GM19397 (cell line): Measurements from ENCODE around the gene CACNA1C.

Experiments used
- ATAC-seq: cut with Tn5 transposase; IDR thresholded peaks from one replicate; pipeline ENCODE4 v1.9.1; 2021; ENCODE audit warnings: mild to moderate bottlenecking, moderate library complexity; ENCODE audit not compliant: unreplicated experiment

Gene CACNA1C

GRCh38 chr12:2353281-2353680, 300.5 kb downstream of the CACNA1C start:
- no peak for ATAC-seq

DNA sequence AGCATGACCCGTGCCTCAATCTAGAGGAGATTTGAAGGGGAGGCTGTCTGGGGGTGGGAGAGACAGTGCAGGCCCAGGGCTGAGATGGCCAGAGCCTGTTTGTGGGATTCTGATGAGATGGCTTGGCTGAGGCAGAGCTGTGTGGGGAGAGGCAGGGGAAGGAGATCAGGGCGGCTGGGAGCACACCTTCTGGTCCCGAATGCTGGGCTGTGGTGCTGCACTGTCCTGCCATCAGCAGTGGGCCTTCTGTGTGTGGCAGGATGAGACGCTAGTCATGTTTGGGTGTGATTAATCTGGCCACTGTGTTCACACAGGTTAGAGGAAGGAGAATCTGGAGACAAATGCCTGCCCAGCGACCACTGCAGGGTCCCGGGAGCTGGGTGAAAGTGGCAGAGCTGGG, 300.9 kb downstream of the CACNA1C start:
- ATAC-seq = no peak

DNA sequence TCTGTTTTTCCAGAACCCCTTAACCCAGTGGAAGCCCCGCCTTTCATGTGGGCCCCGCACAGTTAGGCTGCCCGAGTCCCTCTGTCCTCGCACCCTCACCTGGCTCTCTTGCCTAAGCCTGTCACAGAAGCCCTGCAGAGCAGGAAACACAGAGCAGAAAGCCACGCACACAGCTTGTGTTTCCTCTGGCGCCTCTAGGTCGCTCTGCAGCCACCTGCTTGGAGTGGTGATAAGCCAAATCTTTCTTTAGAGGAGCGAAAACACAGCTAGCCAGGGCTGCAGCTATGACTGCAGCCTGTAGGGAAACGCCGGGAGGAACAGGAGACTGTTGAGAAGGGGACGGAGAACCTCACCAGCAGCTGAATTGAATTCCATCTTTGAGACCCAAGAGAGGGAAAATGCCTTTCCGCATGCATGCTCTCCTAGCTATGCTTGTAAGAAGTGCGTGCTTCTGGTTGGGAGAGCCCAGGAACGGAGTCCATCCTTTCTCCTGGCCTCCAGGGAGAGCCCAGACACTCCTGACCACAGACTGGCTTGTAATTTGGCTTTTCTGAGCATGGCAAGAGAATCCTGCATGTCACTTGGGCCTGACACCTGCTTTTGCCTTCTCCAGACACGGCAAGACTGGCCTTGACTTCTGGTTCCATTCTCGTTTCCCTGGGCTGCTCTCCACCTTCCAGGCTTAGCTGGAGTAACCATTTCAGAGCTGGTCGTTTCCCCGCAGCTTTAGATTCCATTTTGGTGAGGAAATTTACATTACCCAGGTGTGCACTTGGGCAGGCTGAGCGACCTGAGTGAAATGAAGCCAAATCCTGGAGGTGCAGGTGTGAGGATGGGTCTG, 301.6 kb downstream of the CACNA1C start:
- ATAC-seq = no peak

- no peak for ATAC-seq
Observed at GRCh38 chr12:2355198-2355597, 302.4 kb downstream of the CACNA1C start.

GRCh38 chr12:2355604-2356003, 302.8 kb downstream of the CACNA1C start:
- no peak for ATAC-seq

DNA sequence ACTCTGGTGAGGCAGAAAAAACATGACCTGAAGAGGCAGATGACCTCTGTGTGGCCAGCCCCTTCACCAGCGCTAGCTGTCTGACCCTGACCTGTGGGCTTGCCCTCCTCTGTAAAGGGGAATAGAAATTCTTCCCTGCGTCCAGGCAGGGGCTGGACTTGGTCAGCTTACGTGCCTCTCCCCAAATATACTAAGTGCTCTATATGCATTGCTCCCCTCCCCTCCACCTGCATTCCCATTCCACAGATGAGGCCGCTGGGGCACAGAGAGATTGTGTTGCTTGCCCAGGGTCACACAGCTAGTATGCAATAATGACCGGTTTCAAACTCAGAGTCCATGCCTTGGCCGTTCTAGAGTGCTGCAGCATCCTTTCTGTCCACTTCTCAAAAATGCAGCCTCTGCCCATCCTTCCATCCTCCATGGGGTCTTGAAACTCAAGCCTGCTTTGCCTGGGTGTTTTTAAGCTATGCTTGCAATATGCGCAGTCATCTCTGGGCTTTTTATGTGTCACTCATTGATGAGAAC, 303.9 kb downstream of the CACNA1C start:
- no peak for ATAC-seq

GRCh38 chr12:2358986-2359658, 306.3 kb downstream of the CACNA1C start:
- ATAC-seq = no peak

DNA sequence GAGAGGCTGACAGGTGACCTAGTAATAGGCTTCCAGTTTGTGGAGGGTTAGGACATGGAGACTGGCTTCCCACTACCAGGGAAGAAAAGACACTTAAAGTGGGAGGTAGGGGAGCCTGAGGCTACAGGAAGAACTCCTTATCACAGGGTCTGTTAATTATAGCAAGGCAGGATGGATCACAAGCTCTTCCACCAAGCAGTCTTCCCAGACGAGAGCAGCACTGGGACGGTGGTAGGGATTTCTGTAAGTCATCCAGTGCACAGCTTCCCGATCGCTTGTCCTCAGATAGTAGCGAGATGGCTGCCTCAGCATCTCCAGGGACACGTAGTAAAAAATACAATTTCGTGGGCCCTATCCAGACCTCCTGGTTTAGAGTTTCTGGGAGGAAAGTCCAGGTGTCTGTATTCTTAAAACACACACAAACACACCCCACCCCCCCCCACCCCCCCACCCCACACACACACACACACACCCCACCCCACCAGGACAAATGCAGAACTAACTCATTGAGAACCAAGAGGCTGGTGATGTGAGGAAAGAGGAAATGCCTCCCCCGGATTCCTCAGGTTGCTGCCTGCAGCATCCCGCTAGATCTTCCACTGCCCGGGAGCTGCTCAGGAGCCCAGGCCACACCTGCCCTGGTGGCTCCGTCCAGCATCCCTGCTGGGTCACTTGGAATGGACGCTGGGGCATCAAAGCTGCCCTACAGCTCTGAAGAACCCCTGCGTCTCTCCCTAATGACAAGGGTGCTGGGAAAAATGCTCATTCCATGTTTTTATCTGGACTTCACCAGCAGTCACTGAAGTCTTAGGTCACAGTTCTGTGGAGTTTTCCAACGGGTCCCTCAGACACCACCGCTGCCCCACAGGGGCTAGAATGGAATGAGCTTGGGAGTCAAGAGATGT, 307.2 kb downstream of the CACNA1C start:
- no peak for ATAC-seq

GRCh38 chr12:2360630-2361170, 307.9 kb downstream of the CACNA1C start:
- no peak for ATAC-seq

DNA sequence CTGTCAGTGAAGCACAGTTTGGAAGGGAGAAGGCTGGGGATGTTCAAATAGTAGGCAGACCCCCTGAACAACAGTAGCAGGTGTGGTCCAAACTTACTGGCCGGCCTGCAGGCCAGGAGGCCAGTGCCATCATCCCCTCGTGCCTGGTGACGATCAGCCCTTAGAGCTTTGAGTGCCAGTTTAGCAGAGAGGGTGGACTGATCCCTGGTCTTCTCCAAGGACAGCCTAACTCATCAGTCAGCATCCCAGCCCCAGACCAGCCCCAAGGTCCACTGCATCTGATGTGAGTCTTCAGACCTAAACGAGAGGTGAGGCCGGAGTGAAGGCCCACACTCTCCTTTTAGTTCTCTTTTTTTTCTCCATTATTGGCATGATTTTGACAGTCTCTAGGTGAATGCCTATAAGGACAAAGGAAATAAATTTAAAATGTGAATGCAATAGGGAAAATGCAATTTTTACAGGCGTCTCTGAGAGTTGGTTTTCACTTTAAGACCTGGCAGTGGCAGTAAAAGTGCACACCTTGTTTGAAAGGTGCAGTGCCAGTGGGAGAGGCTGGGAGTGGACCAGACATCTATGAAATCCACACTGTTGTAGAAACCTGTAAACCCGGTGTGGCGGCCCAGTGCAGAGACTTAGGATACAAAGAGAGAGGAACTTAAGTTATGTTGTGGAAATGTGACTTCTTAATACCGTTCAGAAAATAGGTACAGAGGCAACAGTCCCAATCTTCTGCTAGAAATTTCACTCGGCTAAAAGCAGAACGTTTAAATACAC, 311.2 kb downstream of the CACNA1C start:
- no peak for ATAC-seq

GRCh38 chr12:2364631-2365051, 311.9 kb downstream of the CACNA1C start:
- no peak for ATAC-seq

- ATAC-seq = no peak
Observed at GRCh38 chr12:2366711-2367110, 313.9 kb downstream of the CACNA1C start.

DNA sequence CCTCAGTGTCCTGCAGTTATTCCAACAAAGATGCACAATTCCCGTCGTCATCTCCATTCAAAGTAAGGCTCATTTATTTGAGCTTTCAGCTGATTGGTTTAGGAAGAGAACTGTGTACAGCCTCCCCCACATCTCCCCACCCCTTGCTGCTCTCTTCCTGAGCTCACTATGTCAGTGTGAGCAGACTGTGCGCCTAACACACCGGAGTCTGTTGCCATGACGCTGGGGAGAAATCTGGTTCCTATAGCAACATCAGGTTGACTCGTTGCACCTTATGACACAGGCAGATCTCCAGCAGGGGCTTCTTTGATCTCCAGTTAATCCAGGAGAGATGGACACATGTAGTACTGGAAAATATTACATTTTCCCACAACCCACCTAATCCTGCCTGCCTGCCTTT, 319.4 kb downstream of the CACNA1C start:
- no peak for ATAC-seq

- ATAC-seq = no peak
Observed at GRCh38 chr12:2372735-2373134, 319.9 kb downstream of the CACNA1C start.

- no peak for ATAC-seq
Observed at GRCh38 chr12:2373307-2373706, 320.5 kb downstream of the CACNA1C start.

DNA sequence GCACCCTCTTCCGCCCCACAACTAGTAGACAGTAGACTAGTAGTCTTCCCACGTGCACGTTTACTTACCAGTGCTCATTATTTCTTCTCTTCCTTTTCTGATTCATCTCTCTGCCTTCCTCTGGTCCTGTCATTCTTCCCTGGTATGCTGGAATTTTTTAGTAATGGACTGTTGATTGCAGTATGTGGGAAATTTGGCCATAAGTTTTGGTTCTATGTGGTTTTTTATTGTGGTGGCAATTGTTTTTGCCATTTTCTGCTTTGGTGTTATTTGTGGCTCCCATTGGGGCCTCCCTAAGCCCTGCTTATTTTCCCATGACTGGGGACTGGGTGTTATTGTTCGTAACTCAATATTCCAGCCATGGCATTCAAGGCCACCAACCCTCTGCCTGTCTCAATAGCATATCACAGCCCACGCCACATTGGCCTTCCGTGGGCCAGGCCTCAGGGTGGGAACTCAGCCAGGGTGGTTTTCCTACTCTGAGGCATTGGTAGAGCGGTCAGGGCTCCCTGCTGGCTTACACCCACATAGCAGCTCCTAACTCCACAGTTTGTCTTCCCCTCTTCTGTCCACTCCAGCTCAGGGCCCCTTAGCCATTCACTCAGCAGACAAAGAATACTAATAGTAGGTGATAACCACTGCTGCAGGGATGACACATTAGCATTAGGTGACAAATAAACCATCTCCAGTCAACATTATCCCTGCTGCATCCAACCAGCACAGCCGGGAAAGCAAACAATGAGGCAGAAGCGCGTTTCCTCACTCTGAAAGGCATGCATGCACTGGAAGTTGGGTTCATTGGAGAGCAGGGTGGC, 321.5 kb downstream of the CACNA1C start:
- no peak for ATAC-seq

DNA sequence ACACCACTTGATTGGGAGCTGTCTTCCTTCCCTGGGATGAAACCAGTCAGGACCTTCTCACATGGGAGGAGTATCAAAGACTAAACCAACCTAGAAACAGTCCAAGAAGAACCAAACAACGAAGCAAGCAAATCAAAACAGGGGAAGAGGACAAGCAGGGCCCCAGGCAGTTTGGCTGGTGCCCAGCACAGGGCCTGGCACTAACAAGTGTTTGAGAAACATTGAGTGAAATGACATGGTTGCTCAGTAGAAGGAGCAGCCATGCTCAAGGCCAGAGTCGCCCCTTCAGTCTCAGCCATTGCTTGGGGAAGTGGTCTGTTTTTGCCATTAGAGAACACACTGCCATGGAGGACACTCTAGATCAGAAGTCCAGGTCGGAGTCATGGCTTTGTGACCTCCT, 323.1 kb downstream of the CACNA1C start:
- no peak for ATAC-seq

- no peak for ATAC-seq
Observed at GRCh38 chr12:2376908-2377657, 324.3 kb downstream of the CACNA1C start.
